HFF-Myc (cell line): Measurements from ENCODE around the gene BDNF.
"Not testable (repeated sequence)": the region's sequence is repeated elsewhere in the genome, so short reads cannot be mapped to it uniquely, and the experiment has no call there.

Experiments used
- DNase-seq: peaks from one replicate; pipeline ENCODE4 v3.0.0-alpha.2; 2011; ENCODE audit warnings: low read depth; ENCODE audit errors: extremely low read depth
- H3K4me3 ChIP-seq: replicated peaks from 2 replicates; pipeline ENCODE4 v1.5.1; 2011; ENCODE audit warnings: low read depth, mild to moderate bottlenecking, control low read depth, low read length
- CTCF ChIP-seq: IDR thresholded peaks from 2 replicates; pipeline ENCODE4 v1.5.1; 2012; ENCODE audit warnings: mild to moderate bottlenecking, low read depth, low read length, control low read depth; ENCODE audit errors: missing control alignments

The BDNF gene

DNA sequence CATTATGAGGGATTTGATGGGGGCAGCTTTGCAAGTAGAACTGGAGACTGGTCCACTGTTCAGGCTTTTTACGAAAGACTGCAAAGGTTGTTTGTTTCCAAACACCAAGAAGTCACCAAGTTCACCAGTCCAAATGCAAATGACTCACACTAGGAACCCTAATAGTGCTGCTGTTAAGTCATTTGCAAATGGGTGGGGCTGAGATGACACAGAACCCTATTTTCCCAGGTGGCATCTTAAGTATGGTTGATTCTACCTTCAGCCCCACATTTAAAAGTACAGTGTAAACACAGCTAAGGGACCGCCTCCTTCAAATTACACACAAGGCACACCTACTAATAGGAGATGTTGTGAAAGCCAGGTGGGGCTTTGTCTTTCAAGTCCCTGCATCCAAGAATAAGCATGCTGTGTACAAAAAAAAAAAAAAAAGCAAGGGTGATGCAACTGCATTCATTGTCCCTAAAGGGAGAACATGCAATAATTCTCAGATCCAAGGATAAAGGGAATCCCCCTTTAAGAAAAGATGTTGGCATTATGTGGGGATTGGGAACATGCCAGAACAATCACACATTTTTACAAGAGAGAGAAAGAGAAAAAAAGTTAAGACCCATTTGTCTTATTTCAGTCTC is 27.3 kb downstream of the BDNF start:
- no peak for DNase-seq
- no peak for TF ChIP-seq CTCF

GRCh38 chr11:27665508-27666101 is 34.6 kb downstream of the BDNF start:
- not testable (repeated sequence) for H3K4me3 ChIP-seq, DNase-seq

More for the DNA sequence above, 27.3 kb downstream of the BDNF start:
- H3K4me3 ChIP-seq, result no peak overlapping the region

GRCh38 chr11:27663326-27663725 is 36.9 kb downstream of the BDNF start:
- H3K4me3 ChIP-seq, result no peak overlapping the region
- DNase-seq, result no peak
- TF ChIP-seq CTCF, result no peak

GRCh38 chr11:27660171-27660570 is 40.1 kb downstream of the BDNF start:
- TF ChIP-seq CTCF, result no peak
- H3K4me3 ChIP-seq, result no peak overlapping the region
- DNase-seq, result no peak

DNA sequence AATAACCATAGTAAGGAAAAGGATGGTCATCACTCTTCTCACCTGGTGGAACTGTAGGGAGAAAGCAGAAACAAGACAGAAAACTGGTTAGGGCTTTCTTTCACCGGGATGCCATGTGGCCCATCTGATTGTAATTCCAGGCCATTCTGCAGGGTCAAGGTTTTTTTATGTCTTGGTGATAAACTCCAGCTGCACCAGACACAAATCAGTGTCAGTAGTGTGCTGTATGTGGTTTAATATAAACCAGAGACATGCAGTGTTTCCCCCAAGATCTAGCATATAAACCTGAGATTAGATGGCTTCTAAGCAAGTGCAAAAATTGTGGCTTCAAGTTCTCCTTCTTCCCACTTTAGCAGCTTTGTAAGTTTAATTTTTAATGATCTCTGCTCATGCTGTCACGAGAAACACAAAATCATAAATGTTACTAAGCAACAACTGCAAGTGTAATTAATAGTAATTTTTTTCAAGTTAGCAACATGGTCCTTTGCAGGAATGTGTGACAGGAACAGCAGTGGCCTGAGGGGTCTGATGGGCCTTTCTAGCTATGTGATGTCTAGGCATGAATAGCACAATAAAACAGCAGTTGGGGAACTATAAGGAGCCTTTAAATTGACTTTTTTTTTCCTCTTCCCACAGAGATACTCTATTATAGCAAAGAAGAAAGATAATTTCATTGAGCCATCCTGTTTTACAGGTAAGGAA is 41.6 kb downstream of the BDNF start:
- no peak overlapping the region for H3K4me3 ChIP-seq
- TF ChIP-seq CTCF, result no peak
- DNase-seq, result no peak

DNA sequence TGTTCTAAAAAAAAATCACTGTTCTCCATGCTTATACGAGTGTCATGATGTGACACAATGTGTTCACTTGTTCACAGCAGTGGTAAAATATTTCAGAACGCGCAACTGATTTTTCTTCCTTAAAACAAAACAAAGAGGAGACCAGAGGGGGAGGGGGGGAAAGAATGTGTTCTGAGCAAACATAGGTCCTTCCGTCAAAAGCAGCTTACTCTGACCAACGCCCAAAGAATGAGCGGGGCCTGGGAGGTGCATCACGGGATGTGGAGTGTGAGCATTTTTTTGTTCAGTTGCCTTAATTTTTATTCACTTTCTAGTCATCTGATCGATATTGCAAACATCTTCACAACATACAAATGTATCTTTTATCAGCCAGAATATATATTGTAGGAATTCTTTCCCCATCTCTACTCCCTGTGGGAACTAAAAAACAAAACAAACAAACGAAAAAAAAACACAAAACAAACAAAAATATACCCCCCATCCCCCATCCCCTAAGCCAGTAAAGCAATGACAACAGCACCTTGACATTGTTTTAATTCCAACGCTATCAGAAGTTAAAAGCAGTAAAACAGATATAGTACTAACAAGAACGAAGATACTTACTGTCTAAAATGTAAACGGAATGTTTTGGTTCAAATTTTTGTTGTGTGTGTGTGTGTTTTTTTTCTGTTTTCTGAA is 43.3 kb downstream of the BDNF start:
- H3K4me3 ChIP-seq, result no peak overlapping the region
- DNase-seq, result no peak
- no peak for TF ChIP-seq CTCF

DNA sequence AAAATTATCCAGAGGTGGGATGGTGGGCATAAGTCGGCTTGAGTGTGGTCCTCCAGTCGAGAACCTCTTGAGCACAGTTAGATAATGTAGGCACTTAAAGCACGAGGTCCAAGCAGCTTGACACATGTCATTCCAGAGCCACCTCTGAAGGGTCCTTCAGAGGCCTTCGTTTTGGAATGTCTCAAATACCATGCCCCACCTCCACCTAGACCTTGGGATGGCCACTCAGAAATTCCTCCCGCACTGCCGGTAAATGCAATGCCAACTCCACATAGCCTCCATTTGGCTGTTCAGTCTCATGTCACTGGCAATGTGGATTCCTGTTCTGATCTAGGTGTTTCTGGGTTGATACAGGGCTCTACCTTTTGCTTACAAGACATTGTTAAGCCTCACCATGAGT is 43.9 kb downstream of the BDNF start:
- no peak for DNase-seq
- TF ChIP-seq CTCF, result no peak
- H3K4me3 ChIP-seq, result no peak overlapping the region
